GM12864 (cell line): ENCODE data around the gene COX6A1.

Source experiments
- DNase-seq: peaks from one replicate; pipeline ENCODE4 v3.0.0-alpha.2; 2011; ENCODE audit warnings: low read depth
- H3K4me3 ChIP-seq: 2 replicates; pipeline ENCODE4 v1.5.1; 2011; ENCODE audit warnings: mild to moderate bottlenecking, low read depth, low read length, control low read depth
- TF ChIP-seq, protein P1 (sequence below): IDR thresholded peaks from 2 replicates; pipeline ENCODE4 v1.5.1; 2011; ENCODE audit warnings: low read depth, mild to moderate bottlenecking, moderate library complexity, low read length, control low read depth, inconsistent platforms; ENCODE audit errors: missing control alignments

COX6A1 gene

DNA sequence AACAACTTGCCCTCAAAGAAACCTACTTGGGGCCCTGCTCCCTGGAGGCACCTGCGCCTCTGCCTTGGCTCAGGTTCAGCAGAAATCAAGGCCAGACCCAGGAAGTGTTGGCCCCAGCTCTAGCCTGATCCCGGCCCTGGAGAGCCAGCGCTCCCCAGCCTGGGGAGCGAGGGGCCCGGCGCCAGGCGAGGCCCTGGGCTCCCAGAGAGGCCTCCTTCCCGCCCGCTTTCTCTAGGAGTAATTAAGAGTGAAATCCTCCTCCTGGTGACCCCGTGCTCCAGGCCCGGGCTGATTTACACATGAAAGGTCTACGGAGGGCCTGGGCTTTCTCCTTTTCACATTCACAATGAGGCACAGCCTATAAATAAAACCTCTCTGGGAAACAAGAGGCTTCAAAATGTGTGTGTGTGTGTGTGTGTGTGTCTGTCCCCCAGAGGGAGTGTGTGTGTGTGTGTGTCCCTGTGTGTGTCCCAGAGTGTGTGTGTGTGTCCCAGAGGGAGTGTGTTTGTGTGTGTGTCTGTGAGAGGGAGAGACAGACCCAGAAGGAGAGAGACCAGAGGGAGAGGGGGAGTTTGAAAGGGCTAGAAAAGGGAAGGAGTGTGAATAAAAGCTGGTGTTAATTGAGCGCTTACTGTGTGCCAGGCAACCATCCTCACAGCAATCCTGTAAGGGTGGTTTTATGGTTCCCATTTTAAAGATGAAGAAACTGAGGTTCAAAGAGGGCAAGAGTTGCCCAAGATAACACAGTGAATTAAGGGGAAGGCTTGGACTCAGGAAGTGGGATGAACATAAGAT is 23.8 kb upstream of the COX6A1 start:
- no peak overlapping the region for H3K4me3 ChIP-seq
- TF ChIP-seq, protein P1, sequence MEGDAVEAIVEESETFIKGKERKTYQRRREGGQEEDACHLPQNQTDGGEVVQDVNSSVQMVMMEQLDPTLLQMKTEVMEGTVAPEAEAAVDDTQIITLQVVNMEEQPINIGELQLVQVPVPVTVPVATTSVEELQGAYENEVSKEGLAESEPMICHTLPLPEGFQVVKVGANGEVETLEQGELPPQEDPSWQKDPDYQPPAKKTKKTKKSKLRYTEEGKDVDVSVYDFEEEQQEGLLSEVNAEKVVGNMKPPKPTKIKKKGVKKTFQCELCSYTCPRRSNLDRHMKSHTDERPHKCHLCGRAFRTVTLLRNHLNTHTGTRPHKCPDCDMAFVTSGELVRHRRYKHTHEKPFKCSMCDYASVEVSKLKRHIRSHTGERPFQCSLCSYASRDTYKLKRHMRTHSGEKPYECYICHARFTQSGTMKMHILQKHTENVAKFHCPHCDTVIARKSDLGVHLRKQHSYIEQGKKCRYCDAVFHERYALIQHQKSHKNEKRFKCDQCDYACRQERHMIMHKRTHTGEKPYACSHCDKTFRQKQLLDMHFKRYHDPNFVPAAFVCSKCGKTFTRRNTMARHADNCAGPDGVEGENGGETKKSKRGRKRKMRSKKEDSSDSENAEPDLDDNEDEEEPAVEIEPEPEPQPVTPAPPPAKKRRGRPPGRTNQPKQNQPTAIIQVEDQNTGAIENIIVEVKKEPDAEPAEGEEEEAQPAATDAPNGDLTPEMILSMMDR, result no peak
- DNase-seq, result no peak

DNA sequence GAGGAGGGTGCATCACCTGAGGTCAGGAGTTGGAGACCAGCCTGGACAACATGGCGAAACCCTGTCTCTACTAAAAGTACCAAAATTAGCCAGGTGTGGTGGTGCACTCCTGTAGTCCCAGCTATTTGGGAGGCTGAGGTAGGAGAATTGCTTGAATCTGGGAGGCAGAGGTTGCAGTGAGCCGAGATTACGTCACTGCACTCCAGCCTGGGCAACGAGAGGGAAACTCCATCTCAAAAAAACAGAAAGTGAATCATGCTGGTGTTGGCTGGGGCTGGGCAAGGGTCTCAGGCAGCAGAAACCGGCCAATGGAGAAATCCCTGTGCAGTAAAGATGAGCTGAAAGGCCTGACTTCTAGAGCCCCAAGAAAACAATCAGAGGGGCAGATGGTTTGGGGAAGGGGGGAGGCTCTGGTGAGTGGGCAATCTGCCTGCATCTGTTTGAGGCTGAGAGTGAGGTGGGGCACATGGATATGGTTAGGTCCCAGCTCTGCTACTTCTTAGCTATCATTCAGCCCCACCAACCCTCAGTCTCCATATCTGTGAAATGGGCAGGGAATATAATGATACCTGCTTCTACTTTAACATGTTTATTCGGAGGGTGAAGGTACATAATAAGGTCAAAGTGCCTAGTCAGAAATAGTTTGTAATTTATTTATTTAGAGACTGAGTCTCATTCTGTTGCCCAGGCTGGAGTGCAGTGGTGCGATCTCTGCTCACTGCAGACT is 21.3 kb upstream of the COX6A1 start:
- no peak for DNase-seq
- no peak overlapping the region for H3K4me3 ChIP-seq
- TF ChIP-seq, protein P1, result no peak

DNA sequence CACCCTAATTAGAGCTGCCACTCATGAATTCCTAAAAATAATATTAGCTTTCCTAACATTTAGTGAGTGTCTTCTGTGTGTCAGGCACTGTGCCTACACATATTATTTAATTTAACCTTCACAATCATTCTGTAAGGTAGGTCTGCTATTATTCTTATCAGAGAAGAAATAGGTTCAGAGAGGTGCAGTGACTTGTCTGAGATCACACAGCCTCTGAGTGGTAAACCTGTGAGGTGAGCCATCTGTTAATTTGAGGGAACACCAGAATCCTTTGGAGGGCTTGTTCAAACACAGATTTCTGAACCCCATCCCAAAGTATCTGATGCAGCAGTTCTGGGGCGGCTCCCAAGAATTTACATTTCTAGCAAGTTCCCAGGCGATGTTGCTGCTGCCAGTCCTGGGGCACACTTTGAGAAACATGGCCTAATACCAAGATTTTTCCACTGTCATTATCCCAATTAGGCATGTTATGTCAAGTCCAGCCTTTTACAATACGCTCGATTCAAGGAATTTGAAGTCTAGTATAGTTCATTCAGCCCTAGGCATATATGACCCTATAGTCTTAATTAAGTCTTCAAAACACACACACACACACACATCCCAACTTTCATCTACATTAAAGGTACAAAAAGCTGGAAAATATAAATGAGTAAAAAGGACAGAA is 19.9 kb upstream of the COX6A1 start:
- no peak overlapping the region for H3K4me3 ChIP-seq
- DNase-seq, result no peak
- TF ChIP-seq, protein P1, result no peak

DNA sequence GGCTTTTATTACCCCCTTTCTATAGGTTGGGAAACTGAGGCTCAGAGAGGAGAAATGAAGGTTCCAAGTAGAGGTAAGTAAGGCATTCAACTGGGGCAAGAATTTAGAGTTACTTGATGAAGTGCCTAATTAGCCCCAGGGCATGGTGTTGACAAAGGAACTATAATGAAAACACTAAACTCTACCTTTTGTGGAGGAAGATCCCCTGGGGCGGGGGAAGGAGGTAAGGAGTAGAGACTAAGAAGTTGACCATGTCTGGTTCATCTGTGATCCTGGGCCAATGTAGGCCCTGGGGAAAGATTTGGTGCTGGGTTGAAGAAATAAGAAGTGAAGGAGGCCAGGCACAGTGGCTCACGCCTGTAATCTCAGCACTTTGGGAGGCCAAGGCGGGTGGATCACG is 16.2 kb upstream of the COX6A1 start:
- no peak for DNase-seq
- H3K4me3 ChIP-seq, result no peak overlapping the region
- TF ChIP-seq, protein P1, result no peak

DNA sequence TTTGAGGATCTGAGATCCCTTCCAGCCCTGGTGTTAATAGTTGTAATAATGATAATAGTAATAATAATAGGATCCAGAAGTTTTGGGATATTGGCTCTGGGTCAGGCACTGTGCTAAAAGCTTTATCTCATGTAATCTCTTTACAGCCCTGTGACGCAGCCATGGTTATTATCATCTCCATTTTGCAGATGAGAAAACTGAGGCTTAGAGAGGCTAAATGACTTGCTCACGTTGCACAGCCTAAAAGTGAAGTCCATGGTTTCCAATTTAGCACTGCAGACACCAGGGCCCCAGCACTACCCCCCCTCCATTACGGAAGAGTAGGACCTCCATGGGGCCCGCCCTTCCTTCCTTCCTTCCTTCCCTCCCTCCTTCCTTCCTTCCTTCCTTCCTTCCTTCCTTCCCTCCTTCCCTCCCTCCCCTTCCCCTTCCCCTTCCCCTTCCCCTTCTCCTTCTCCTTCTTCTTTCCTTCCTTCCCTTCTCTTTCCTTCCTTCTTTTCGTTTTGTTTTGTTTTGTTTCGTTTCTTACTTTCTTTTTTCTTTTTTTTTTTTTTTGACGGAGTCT is 14.9 kb upstream of the COX6A1 start:
- no peak for DNase-seq
- no peak overlapping the region for H3K4me3 ChIP-seq
- TF ChIP-seq, protein P1, result no peak

DNA sequence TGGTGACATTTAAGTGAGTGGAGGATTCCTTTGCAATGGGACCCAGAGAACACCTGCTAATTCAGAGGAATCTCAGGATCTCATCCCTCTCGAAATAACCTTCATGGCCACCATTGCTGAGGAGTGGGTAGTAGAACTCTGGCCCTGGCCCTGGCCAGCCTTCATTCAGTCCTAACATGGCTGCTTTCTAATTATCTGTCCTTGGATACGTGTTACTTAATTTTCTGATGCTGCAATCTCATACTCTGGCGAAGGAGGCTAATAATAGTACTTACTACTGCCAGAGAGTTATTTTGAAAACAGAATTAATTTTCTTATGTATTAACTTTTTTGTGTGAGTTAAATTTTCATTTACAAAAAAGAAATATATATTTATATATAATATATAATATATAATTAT is 12.1 kb upstream of the COX6A1 start:
- TF ChIP-seq, protein P1, result no peak
- no peak for DNase-seq
- no peak overlapping the region for H3K4me3 ChIP-seq
